ENCODE measurements around the gene CEP290. TPM values are rescaled to one million over a fixed set of nuclear protein-coding genes. Genes with fewer than 3 reads are reported as not detected.
A peak's percentile ranks its signal among the peaks of the same experiment; 100 is the strongest.

CEP290 gene
- total and polyA plus RNA-seq, 10 of the 15 experiments (the other 5 are each of a cell fraction or from before 2014, with no cell fraction given), result 4.8 to 15.7 (median 10.7) TPM

- no peak for TF ChIP-seq IRF5 (IDR thresholded peaks at IDR 0.05; ENCODE audit: borderline replicate concordance)
- TF ChIP-seq SIX5 (IDR thresholded peaks at IDR 0.05; ENCODE audit: low read depth, low read length, severe bottlenecking), result peak; percentile 87
- no peak for TF ChIP-seq SRF (IDR thresholded peaks at IDR 0.05; ENCODE audit: low read depth in 2 of 2, low read length in 2 of 2)
- TF ChIP-seq RAD51 (IDR thresholded peaks at IDR 0.05), result peak; percentile 53; the same call in 1 of the 2 replicates
- no peak for TF ChIP-seq RFX5 (IDR thresholded peaks at IDR 0.05; ENCODE audit: low read depth, low read length)
- no peak for TF ChIP-seq TBL1XR1 (IDR thresholded peaks at IDR 0.05; ENCODE audit: low read depth, low read length)
- peak; percentile 97 for TF ChIP-seq POLR2A (IDR thresholded peaks at IDR 0.05; ENCODE audit: low read depth, low read length)
- no peak for TF ChIP-seq HDAC2 (IDR thresholded peaks at IDR 0.05)
- no peak for TF ChIP-seq MTA3 (IDR thresholded peaks at IDR 0.05; ENCODE audit: borderline replicate concordance, low read length)
- peak; percentile 60; the same call in 1 of the 2 replicates for TF ChIP-seq YY1 (IDR thresholded peaks at IDR 0.05; ENCODE audit: low read depth, low read length)
- no peak for TF ChIP-seq YBX1 (IDR thresholded peaks at IDR 0.05)
- no peak for TF ChIP-seq NR2C1 (IDR thresholded peaks at IDR 0.05)
- TF ChIP-seq ZBTB11 (CRISPR knock-in tag; IDR thresholded peaks at IDR 0.05), result no peak
- 0 out of 2 replicates have a peak, but pooled peaks have one; percentile 22 for TF ChIP-seq CBX5 (IDR thresholded peaks at IDR 0.05; ENCODE audit: low read depth)
- peak; percentile 87 for TF ChIP-seq HCFC1 (IDR thresholded peaks at IDR 0.05; ENCODE audit: low read length)
- TF ChIP-seq SMC3 (IDR thresholded peaks at IDR 0.05; ENCODE audit: borderline replicate concordance, low read length), result no peak
- no peak for TF ChIP-seq ZNF207 (IDR thresholded peaks at IDR 0.05; ENCODE audit: borderline replicate concordance)
- TF ChIP-seq MEF2B (IDR thresholded peaks at IDR 0.05; ENCODE audit: partially characterized antibody, poor library complexity, severe bottlenecking), result peak; percentile 27
- TF ChIP-seq RUNX3 (IDR thresholded peaks at IDR 0.05; ENCODE audit: low read length), result peak; percentile 38
- peak; percentile 92 for TF ChIP-seq LARP7 (IDR thresholded peaks at IDR 0.05)
- TF ChIP-seq PAX5 (IDR thresholded peaks at IDR 0.05; ENCODE audit: borderline replicate concordance, low read depth, low read length), result 0 out of 2 replicates have a peak, but pooled peaks have one; percentile 7
- TF ChIP-seq, protein P1, sequence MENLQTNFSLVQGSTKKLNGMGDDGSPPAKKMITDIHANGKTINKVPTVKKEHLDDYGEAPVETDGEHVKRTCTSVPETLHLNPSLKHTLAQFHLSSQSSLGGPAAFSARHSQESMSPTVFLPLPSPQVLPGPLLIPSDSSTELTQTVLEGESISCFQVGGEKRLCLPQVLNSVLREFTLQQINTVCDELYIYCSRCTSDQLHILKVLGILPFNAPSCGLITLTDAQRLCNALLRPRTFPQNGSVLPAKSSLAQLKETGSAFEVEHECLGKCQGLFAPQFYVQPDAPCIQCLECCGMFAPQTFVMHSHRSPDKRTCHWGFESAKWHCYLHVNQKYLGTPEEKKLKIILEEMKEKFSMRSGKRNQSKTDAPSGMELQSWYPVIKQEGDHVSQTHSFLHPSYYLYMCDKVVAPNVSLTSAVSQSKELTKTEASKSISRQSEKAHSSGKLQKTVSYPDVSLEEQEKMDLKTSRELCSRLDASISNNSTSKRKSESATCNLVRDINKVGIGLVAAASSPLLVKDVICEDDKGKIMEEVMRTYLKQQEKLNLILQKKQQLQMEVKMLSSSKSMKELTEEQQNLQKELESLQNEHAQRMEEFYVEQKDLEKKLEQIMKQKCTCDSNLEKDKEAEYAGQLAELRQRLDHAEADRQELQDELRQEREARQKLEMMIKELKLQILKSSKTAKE (IDR thresholded peaks at IDR 0.05; ENCODE audit: low read depth, poor library complexity, severe bottlenecking), result no peak
- TF ChIP-seq MXI1 (IDR thresholded peaks at IDR 0.05; ENCODE audit: low read depth, low read length), result peak; percentile 78
- TF ChIP-seq SMAD1 (IDR thresholded peaks at IDR 0.05; ENCODE audit: low read depth, partially characterized antibody), result no peak
- no peak for TF ChIP-seq CEBPB (IDR thresholded peaks at IDR 0.05; ENCODE audit: borderline replicate concordance in 1 of 2, low read depth in 2 of 2, low read length in 2 of 2)
- TF ChIP-seq RAD21 (IDR thresholded peaks at IDR 0.05; ENCODE audit: insufficient read depth, low read depth, low read length), result no peak
Measured at GRCh38 chr12:88035271-88035906, 106.5 kb downstream of the CEP290 start (continued).

All from GM12878 (cell line).